GM12872 (cell line): ENCODE measurements around the gene PLXNA2.

Experiments used
- CTCF ChIP-seq: IDR thresholded peaks from 3 replicates; pipeline ENCODE4 v1.5.1; 2011; ENCODE audit warnings: low read depth, mild to moderate bottlenecking, low read length, moderate library complexity; ENCODE audit not compliant: insufficient read depth

Gene PLXNA2

GRCh38 chr1:208219098-208219658 lies 25.0 kb downstream of the PLXNA2 start:
- no peak for TF ChIP-seq CTCF

GRCh38 chr1:208218237-208219097 lies 25.7 kb downstream of the PLXNA2 start:
- no peak for TF ChIP-seq CTCF

GRCh38 chr1:208217781-208218180 lies 26.4 kb downstream of the PLXNA2 start:
- no peak for TF ChIP-seq CTCF

- no peak for TF ChIP-seq CTCF
These were observed 27.4 kb downstream of the PLXNA2 start for GRCh38 chr1:208216806-208217205.

- no peak for TF ChIP-seq CTCF
These were observed 28.1 kb downstream of the PLXNA2 start for GRCh38 chr1:208216062-208216461.

- no peak for TF ChIP-seq CTCF
These were observed 28.8 kb downstream of the PLXNA2 start for GRCh38 chr1:208215393-208215792.

- no peak for TF ChIP-seq CTCF
These were observed 30.4 kb downstream of the PLXNA2 start for GRCh38 chr1:208213786-208214185.
